ENCODE results near the gene JCAD.
A peak's percentile ranks its signal among the peaks of the same experiment; 100 is the strongest.
"Not testable (repeated sequence)": the region's sequence is repeated elsewhere in the genome, so short reads cannot be mapped to it uniquely, and the experiment has no call there.

The JCAD gene, protein sequence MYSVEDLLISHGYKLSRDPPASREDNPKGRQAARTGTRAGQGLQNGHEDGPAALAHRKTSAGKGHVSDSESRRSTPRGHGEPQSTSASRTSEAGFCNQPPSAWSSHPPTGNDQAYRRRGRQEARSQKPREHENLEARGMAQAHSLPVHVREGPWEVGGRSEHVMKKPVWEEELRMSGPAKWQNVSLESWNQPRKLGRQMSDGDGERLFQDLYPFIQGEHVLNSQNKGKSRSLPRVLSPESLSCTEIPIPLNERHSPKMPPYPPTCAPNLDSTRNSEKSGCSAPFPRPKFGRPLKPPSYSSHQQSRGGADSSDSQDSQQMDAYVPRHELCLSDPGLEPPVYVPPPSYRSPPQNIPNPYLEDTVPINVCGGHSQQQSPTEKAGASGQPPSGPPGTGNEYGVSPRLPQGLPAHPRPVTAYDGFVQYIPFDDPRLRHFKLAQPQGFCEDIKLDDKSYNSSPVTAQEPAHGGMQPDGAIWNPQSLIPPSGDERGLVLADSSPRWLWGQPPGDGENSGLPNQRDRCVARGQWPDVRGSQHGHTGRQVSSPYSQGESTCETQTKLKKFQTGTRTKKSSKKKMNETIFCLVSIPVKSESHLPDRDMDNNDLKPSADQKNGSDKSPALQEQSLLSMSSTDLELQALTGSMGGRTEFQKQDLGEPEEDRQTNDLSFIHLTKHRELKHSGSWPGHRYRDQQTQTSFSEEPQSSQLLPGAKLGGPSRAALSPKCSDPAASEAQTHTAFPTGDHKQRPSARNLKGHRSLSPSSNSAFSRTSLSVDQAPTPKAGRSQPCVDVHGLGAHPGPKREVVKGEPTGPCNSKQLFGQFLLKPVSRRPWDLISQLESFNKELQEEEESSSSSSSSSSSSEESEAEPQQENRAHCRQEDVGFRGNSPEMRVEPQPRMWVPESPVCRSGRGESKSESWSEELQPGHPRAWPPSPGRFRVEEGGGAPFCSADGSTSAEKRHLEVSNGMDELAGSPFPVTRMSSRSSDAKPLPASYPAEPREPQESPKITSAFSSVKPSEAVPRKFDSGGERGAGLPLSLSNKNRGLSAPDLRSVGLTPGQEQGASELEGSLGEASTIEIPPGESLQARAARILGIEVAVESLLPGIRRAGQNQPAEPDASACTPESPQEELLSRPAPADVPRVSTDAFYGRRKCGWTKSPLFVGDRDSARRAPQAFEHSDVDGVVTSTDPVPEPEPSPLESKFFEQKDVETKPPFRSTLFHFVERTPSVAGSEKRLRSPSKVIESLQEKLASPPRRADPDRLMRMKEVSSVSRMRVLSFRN (N-terminal part only)

DNA sequence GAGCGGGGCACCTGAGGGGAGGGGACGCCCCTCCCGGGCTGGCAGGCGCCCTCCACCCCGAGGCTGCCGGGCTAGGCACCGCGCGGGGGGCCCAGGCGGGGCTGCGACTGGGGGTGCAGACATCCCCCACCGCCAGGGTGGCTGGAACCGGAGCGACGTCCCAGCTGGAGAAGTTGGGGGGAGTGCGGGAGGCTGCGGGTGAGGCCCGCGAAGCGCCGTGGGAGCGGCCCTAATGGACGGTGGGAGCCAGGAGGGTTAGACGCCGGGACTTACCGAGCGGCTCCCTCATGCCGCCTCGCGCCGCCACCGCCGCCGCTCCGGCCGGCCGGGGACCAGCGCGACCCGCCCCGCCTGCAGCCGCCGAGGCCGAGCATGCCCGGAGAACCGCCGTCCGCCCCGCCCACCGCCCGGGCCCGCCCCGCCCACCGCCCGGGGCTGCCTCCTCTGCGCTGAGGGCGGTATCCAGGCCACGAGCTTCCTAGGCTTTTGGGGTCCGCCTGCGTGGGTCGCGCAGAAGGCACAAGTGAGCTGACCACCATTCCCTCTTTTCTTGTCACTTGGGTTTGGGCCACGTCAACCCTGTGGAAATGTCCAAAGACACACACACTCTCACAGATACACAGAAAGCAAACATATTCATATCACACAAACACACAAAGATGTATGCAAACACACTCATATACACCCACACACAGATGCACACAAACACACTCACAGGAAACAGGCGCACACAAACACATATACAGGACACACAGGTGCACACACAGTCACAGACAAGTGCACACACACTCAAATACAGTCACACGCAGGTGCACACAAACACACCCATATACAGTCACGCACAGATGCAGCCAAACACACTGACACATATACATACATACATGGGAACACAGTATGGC lies at the start of gene JCAD:
JCAD (minus strand) TSS at position 378 of the 899 bp plus-strand sequence. CDS start 11,774 bp downstream, outside the sequence.
- DNase-seq (ENCODE audit: low read depth) = no peak

DNA sequence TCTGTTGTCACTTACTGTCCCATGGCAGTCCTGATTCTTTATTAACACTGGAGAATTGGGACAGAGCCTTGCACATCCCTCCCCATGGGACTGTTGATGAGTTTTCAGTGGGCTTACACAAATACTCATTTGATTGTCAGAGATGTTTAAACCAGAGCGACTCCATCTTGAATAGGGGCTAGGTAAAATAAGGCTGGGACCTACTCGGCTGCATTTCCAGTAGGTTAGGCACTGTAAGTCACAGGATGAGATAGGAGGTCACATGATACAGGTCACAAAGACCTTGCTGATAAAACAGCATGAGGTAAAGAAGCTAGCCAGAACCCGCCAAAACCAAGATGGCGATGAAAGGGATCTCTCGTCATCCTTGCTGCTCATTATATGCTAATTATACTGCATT lies 47.6 kb upstream of the JCAD start:
- no peak for DNase-seq (ENCODE audit: low read depth)

DNA sequence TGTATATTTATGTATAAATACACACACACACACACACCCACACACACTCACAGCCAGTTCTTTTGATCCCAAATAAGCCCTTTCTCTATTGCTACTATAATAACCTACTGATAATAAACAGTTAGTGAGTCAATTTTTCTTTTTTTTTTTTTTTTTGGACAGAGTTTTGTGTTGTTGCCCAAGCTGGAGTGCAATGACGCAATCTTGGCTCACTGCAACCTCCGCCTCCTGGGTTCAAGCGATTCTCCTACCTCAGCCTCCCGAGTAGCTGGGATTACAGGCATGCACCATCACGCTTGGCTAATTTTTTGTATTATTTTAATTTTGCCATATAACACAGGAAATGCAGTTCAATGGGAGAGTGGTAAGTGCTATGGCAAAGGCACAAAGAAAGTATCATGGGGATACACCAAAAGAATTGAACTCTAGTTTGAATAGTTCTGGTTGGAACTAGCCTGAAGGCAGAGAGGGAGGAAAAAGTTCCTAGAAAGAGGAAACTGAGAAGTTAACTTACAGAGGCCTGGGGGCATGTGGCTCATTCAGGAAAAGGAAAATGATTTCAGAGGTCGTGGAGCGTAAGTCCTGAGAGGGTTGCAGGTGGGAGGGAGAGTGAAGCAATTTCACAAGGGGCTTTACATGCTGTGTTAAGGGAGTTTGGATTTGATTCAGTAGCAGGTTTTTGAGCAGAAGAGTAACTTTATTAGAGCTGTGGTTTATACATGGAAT lies 44.4 kb upstream of the JCAD start:
- DNase-seq (ENCODE audit: low read depth) = no peak

DNA sequence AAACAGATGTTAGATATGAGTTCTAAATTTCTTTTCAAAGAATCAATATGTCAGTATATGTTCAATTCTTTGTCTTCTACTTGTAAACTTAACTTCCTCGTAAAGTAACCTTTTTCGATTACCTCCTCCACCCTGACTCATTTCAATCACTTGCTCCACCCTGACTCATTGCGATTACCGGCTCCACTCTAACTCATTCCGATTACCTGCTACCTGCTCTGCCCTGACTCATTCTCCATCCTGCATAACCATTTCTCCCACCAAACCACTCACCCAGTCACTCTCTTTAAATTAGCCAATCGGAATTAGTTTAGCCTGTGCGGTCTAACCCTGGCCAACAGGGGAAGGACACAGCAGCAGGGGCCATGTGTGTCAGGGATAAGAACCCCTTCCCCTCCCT lies 40.3 kb upstream of the JCAD start:
- not testable (repeated sequence) for DNase-seq (ENCODE audit: low read depth)

DNA sequence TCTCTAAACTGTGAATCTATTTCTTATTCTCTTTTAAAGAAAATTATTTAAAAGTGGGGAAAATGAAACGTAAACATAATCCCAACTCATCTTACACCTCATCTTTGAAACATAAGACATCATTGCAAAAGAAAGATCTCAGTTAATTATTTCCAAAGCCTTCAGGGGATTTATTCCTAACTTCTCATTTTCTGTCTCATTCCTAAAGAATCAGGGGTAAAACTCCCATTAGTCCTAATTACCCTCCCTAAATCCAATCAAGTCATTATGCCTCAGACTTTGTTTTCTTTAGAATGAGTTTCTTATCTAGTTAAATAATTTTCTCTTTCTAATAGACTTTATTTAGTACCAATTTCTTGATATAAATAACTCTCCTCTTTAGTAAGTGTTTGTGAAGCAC lies 39.7 kb upstream of the JCAD start:
- no peak for DNase-seq (ENCODE audit: low read depth)

DNA sequence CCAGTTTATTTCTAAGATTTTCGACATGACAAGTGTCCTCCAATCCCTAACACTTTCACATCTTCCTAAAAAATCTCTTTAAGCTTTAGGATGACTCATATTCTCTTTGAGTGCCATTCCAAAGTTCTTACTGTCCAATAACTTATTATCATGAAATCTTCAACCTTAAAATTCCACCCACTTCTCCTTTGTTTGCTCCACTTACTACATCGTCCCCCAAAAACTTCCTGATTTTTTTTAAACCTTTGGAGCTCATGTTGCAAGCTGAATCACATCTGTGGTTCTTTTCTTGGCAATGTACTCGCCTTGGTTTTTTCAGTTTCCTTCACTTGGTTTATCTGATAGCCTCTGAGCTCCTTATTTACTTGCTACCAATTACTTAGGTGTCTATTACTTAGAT lies 39.2 kb upstream of the JCAD start:
- DNase-seq (ENCODE audit: low read depth) = peak; percentile 28

DNA sequence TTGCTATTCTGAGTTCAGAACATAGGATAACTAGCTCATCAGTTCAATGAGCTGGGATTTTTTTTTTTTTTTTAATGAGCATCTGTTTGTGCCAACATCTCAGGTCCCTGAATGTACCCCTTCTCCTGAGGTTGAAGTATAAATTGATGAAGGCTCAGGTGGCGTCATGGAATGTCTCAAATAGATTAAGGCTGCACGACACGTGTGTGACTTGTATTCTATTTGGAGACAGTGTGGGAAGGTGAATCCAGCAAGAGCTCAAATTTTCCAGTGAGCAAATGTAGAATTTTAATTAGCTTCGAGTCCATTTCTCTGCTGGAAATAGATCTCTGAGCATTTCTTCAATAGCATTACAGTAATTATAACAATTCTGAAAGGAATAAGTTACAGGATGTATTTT lies 37.2 kb upstream of the JCAD start:
- DNase-seq (ENCODE audit: low read depth) = no peak

DNA sequence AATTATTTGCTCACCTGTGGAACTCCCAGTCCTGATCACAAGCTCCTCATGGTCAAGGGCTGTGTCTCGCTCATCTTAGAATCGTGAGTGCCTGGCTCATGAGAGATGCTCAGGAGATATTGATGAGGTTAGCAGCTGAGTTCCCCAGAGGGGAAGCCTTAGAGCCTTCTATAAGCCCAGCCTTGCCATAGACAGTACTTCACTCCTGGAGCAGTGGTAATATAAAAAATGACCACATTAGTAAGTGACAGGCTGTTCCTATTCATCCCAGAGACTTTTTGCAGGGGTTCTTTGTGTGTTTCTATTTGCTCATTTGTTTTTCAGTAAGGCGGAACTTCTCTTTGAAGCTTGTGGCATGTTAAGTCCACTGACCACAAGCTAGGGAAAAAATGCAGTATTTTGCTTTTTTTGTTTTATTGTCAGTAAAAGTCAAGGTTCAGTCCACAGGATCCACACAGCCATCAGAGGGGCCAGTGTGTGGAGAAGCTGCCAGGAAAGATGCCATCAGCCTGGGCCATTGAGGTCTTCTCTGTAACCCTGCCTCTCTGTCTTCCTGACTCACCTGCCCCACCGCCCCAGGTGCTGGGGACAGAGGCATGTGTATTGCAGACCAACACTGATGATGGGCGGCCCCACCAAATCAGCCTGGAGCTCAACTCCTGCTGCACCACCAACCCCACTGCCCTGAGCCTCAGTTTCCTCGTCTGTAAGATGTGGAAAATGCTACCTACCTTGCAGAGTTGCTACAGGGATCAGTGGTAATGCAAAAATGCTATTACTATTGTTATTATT lies 36.4 kb upstream of the JCAD start:
- no peak for DNase-seq (ENCODE audit: low read depth)

DNA sequence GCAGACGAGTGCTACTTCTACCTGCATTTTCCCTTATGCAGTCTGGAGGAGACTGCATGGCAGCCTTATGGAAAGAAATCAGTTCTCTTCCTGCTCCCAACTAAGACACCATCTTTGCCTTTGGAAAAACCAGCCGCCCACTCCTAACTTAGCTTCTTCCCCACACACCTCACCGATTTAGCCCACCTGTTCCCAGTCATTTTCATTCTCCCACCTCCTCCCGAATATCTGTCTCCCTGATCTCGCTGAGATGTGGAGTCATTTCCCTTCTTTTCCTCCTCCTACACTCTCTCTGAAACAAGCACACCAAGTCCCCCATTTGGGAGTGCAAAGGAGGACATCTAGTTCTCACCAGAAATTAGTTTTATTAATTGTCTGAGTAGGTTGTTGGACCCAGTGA lies 35.2 kb upstream of the JCAD start:
- DNase-seq (ENCODE audit: low read depth) = no peak

DNA sequence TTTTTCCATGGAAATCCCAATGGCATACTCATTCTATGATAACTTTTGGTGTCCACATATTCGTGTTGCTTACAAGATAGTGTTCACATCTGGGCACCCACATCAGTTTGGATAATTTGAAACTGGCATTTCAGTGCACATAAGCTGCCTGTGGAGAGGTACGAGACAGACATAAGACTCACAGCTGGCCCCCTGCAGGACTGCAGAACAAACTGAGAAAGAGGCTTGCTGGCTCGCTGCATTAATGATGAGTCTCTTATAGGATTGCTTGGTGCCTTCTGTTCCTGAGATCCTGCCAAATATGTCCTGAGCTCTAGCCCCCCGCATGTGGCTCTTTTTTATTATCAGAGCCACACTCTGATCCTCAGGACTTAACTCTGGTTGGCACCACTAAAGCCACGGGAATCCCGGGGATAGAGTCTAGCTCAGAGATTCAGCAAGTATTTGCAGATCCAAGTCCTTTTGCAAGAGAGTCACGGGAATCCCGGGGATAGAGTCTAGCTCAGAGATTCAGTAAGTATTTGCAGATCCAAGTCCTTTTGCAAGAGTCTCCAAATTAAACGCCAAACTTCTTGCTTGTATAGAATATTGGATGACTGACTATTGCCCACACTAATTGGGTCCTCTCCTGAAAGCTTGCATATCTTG lies 34.0 kb upstream of the JCAD start:
- no peak for DNase-seq (ENCODE audit: low read depth)

DNA sequence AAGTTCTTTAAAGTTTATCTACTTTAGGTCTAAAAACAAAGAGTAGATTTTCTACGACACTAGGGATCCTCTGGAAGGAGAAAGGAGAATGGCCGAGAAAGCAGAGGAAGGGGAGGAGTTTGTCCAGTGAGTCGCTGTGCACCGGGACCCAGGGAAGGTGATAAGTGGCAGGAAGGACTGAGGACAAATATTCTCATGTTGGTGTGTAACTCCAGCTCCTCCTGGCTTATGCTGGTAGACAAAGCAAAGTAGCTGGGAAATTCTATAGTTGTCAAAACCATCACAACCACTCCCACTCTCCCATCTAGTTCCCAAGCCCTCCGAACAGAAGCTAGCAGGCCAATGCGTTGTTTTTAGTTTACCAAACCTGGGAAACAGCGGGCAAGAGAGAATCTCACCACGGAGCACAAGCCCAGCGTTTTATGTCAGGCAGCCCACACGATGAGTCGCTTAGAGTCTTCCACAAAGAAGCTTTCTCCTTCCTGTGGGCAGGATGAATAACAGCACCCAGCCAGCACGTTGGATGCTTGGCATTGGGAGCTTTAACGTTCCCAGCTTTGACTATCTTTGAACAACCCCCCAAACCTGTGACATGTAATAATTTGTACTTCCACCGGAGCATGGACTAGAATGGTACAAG lies 32.9 kb upstream of the JCAD start:
- no peak for DNase-seq (ENCODE audit: low read depth)

DNA sequence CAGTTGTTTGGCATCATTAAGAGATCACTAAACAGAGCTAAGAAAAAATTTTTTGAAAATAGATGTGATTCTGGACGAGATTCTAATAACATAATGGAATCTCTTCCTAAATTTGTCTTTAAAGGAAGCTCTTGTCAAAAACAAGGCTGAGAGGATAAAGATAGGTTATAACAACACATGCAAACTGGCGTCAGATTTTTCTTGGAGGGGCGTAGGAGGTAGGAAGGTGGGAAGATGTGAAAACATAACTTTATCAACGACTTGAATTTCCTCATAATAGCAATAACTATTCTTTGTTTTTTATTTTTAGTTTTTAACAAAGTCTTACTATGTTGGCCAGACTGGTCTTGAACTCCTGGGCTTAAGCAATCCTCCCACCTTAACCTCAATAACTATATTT lies 31.8 kb upstream of the JCAD start:
- no peak for DNase-seq (ENCODE audit: low read depth)

DNA sequence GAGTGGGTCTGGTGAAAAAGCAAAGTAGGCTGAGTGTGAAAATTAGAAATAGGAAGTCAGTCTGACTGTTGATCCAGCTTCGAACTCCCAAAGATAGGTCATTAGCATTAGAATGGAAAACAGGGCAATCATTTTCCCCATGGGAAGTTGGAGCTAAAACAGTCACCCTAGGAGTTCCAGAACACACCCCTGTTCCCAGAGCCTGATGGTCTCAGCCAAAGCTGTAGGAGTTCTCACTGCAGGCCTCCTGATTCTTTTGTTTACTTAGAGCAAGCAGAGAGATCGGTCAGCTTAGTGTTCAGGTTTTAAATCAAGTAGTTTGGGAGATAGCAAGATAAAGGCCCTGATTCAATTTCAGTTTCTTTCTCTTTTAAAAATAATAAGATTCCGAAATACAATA lies 28.8 kb upstream of the JCAD start:
- DNase-seq (ENCODE audit: low read depth) = no peak

DNA sequence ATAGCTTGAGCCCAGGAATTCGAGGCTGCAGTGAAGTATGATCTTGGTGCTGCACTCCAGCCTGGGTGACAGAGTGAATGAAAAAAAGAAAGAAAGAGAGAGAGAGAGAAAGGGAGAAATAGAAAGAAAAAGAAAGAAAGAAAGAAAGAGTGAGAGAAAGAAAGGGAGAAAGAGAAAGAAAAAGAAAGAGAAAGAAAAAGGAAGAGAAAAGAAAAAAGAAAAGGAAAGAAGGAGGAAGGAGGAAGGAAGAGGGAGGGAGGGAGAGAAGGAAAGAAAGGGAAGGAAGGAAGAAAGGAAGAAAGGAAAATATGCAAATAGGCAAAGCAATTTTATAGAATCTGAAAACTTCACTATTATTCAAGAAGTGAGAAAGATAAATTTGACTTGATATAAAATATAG lies 24.5 kb upstream of the JCAD start:
- no peak for DNase-seq (ENCODE audit: low read depth)

DNA sequence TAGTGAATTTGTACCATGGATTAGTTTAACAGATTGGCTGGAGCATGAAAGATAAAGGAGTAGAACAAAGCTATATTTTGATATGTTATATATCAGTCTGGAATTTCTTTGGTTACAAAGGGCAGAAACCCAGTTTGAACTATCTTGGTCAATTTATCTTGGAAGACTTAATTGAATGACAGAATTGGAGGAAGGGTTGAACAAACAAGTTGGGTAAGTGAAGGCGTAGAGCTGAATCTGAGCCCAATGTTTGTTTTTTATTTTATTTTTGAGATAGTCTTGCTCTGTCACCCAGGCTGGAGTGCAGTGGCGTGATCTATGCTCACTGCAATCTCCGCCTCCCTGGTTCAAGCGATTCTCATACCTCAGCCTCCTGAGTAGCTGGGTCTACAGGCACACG lies 21.8 kb upstream of the JCAD start:
- no peak for DNase-seq (ENCODE audit: low read depth)

DNA sequence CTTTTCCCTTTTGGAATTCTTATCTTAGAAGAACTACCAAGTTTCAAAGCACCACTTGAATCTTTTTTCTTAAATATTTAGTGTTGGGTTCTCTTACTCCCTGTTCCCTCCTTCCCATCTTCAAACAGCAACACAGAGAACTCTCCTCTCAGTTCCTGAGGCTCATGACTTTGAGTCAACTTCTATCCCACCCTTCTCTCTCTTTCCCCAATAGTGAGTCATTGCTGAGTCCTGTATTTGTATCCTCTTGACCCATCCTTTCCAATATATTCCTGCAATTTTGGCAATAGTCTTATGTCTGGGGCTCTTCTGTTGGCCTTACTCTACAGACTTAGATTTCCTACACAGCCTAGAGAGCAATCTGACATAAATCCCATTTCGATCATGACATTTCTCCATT lies 20.8 kb upstream of the JCAD start:
- DNase-seq (ENCODE audit: low read depth) = no peak

DNA sequence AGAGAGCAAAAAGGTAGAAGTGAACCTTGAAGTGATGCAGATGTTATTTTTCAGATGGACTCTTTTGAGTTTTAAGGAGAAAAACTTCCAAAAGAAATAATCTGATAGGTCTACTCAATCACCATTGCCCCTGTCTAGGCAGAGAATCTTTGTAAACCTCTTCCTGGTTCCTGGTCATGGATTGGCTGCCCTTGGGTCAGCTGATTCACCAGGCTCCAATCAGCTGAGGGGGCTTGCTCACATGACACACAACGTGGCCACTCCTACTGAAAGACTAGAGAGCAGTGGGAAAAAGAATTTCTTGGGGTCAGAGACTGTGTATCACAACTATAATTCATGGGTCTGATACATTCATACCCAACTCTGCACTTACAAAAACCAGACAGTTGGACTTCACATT lies 20.0 kb upstream of the JCAD start:
- DNase-seq (ENCODE audit: low read depth) = no peak

DNA sequence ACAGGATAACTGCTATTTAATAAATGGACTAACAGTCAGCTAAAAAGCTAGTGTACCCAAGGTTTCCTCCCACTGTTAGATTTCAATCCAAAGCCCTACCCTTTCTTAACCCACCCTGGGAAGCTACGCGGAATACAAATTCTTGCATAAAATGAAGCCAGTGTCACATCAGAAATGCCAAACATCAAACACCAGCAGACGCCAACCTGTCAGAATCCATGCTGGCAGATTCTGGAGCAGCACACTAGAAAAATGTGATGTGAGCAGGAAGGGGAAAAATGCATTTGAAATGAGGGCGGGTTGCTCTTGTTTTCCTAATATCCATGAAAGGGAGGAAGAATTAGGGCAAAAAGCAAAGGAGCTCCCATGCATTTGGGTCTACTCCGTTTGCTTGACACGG lies 16.1 kb upstream of the JCAD start:
- DNase-seq (ENCODE audit: low read depth) = no peak

DNA sequence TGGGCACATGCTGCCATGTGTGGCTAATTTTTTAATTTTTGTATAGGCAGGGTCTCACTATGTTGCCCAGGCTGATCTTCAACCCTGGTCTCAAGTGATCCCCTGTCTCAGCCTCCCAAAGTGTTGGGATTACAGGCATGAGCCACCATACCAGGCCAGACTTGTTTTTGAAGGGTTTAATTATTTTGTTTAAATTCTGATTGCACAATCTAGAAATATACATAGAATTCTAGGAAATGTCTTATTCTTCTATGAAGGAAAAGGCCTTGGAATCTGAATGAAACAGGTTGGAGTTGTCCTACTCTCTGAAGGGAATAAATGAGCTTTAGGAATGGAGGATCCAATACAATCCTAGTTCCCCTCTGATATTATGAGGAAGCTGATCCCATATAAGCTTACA lies 15.5 kb upstream of the JCAD start:
- no peak for DNase-seq (ENCODE audit: low read depth)
